ENCODE measurements around the gene SAMD1. TPM values are rescaled to one million over a fixed set of nuclear protein-coding genes. Genes with fewer than 3 reads are reported as not detected.
A peak's percentile ranks its signal among the peaks of the same experiment; 100 is the strongest.

The SAMD1 gene
- total RNA-seq, 2 donors from 2014 or later, result 24.8 to 25.3 TPM

DNA sequence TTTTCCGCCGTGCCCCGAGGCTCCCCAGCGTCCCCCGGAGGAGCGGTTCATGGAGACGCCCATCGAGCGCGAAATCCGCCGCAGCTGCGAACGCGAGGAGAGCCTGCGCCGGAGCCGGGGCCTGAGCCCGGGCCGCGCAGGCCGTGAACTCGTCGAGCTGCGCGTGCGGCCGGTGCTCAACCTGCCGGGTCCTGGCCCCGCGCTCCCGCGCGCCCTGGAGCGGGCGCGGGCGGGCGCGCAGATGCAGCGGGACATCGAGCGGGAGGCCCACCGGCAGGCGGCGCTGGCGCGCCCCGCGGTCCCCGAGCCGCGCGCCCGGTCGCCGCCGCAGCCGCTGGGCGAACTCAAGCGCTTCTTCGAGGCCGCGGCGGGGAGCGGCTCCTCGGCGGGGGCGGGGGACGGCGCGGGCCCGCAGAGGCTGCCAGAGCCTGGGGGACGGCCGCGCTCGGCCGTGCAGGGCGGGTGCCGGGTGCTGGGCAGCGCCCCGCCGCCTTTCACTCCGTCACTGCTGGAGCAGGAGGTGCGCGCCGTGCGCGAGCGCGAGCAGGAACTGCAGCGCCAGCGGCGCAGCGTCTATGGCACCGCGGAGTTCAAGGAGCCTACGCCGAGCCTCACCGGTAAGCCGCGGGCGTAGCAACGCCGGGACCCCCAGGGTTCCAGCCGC is 17.2 kb downstream of the SAMD1 start:
- no peaks in the 10 kb centered on the region for H3K9me3 ChIP-seq (ENCODE audit: control insufficient read depth, low read length, poor library complexity, severe bottlenecking)
- peak overlapping the region; percentile 97 for H3K4me3 Mint-ChIP-seq
- H3K27ac Mint-ChIP-seq, result peak overlapping the region; percentile 95
- H3K27me3 Mint-ChIP-seq, result no peaks in the 10 kb centered on the region
- ATAC-seq (peak; percentile 81), DNase-seq (peak; percentile 70 to 84 (median 72))
- no peaks in the 10 kb centered on the region for H3K36me3 Mint-ChIP-seq (ENCODE audit: low read depth)
- H3K4me1 Mint-ChIP-seq, result peaks cover 16% of the 10 kb centered on the region

DNA sequence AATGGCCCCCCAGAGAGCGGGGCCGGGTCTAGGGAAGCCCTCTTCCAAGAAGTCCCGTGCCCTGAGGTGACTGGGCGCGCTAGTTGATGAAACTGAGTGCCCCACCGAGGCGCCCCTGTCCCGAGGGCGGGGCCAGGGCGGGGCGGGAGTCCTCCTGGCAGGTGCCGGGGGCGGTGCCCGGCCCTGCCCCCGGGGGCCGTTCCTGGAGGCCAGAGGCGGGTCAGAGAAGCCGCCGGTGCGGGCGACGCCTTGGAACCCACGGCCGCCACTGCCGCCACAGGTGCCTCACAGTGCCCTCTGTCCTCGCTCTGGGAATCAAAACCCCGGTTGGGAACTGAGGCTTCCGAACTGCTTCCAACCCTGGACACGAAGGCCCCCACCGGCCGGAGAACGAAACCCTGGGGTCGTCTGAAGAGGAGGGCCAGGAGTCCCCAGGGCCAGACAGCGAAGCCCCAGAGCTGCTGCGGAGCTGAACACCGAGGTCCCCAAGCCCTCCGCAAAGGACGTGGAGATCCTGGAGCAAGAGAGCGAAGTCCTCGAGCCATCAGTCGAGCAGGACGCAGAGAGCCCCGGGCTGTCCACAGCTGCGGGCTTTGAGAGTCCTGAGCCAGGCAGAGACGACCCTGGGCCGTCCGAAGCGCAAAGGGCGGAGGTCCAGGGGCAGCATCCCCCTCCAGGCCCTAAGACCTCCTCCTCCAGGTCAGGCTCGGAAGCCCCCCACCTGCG is 17.9 kb downstream of the SAMD1 start, which contains the start of gene MISP3:
TSS of gene MISP3 (plus strand) at position 252 of the 726 bp plus-strand sequence. CDS start 524 bp downstream, outside the sequence.
- H3K4me3 Mint-ChIP-seq, result peak within 1 kb of the TSS; percentile 97
- peaks cover 16% of the 10 kb centered on the region for H3K4me1 Mint-ChIP-seq
- no peaks in the 10 kb centered on the region for H3K9me3 ChIP-seq (ENCODE audit: control insufficient read depth, low read length, poor library complexity, severe bottlenecking)
- H3K36me3 Mint-ChIP-seq (ENCODE audit: low read depth), result no peaks in the 10 kb centered on the region
- H3K27me3 Mint-ChIP-seq, result no peaks in the 10 kb centered on the region
- H3K27ac Mint-ChIP-seq, result peak within 1 kb of the TSS; percentile 95
- DNase-seq (peak in 2 of 3 donors; percentile 15 to 29), ATAC-seq (no peak)

DNA sequence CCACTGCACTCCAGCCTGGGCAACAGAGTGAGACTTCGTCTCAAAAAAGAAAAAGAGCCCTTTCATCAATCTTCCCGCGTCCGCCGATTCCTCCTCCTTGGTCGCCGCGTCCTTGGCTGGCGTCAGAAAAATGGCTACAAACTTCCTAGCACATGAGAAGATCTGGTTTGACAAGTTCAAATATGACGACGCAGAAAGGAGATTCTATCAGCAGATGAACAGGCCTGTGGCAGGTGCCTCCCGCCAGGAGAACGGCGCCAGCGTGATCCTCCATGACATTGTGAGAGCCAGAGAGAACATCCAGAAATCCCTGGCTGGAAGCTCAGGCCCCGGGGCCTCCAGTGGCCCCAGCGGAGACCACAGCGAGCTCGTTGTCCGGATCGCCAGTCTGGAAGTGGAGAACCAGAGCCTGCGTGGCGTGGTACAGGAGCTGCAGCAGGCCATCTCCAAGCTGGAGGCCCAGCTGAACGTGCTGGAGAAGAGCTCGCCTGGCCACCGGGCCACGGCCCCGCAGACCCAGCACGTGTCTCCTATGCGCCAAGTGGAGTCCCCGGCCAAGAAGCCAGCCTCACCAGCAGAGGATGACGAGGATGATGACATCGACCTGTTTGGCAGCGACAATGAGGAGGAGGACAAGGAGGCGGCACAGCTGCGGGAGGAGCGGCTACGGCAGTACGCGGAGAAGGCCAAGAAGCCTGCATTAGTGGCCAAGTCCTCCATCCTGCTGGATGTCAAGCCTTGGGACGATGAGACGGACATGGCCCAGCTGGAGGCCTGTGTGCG is 20.1 kb downstream of the SAMD1 start:
- DNase-seq (no peak), ATAC-seq (no peak)
- Mint-ChIP-seq H3K27ac (no peak overlapping the region), H3K36me3 (ENCODE audit: low read depth) (no peaks in the 10 kb centered on the region), H3K4me1 (peaks cover 18% of the 10 kb centered on the region), H3K4me3 (peak overlapping the region; percentile 58), H3K27me3 (peaks cover 7% of the 10 kb centered on the region)
- H3K9me3 ChIP-seq (ENCODE audit: control insufficient read depth, low read length, poor library complexity, severe bottlenecking), result no peaks in the 10 kb centered on the region

GRCh38 chr19:14066134-14066533 is 24.4 kb downstream of the SAMD1 start:
- no peak overlapping the region for H3K4me3 Mint-ChIP-seq
- no peaks in the 10 kb centered on the region for H3K36me3 Mint-ChIP-seq (ENCODE audit: low read depth)
- H3K27me3 Mint-ChIP-seq, result peaks cover 11% of the 10 kb centered on the region
- H3K4me1 Mint-ChIP-seq, result peaks cover 4% of the 10 kb centered on the region
- no peaks in the 10 kb centered on the region for H3K9me3 ChIP-seq (ENCODE audit: control insufficient read depth, low read length, poor library complexity, severe bottlenecking)
- no peak for ATAC-seq
- H3K27ac Mint-ChIP-seq, result no peak overlapping the region
- no peak for DNase-seq

DNA sequence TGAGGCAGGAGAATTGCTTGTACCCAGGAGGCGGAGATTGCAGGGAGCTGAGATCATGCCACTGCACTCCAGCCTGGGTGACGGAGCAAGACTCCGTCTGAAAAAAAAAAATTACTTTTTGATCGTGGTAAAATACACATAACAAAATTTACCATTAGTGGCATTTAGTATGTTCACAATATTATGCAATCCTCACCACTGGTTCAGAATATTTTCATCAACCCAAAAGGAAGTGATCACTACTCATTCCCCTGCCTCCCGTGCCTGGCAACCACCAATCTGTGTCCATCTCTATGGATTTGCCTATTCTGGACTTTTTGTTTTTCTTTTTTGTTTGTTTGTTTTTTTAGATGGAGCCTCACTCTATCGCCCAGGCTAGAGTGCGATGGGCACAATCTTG is 27.4 kb downstream of the SAMD1 start:
- no peak for ATAC-seq
- no peaks in the 10 kb centered on the region for H3K9me3 ChIP-seq (ENCODE audit: control insufficient read depth, low read length, poor library complexity, severe bottlenecking)
- H3K27ac Mint-ChIP-seq, result no peak overlapping the region
- no peak for DNase-seq
- H3K36me3 Mint-ChIP-seq (ENCODE audit: low read depth), result no peaks in the 10 kb centered on the region
- H3K27me3 Mint-ChIP-seq, result peaks cover 29% of the 10 kb centered on the region
- no peak overlapping the region for H3K4me3 Mint-ChIP-seq
- peaks cover 14% of the 10 kb centered on the region for H3K4me1 Mint-ChIP-seq

DNA sequence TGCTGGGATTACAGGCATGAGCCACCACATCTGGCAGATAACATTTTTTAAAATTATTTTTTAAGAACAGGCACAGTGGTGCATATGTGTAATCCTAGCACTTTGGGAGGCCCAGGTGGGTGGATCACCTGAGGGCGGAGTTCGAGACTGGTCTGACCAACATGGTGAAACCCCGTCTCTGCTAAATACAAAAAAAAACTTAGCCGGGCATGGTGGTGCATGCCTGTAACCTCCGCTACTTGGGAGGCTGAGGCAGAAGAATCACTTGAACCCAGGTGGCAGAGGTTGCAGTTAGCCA is 28.0 kb downstream of the SAMD1 start:
- DNase-seq (no peak), ATAC-seq (no peak)
- Mint-ChIP-seq H3K27me3 (peaks cover 32% of the 10 kb centered on the region), H3K27ac (no peak overlapping the region), H3K4me3 (no peak overlapping the region), H3K4me1 (peaks cover 19% of the 10 kb centered on the region), H3K36me3 (ENCODE audit: low read depth) (no peaks in the 10 kb centered on the region)
- no peaks in the 10 kb centered on the region for H3K9me3 ChIP-seq (ENCODE audit: control insufficient read depth, low read length, poor library complexity, severe bottlenecking)

DNA sequence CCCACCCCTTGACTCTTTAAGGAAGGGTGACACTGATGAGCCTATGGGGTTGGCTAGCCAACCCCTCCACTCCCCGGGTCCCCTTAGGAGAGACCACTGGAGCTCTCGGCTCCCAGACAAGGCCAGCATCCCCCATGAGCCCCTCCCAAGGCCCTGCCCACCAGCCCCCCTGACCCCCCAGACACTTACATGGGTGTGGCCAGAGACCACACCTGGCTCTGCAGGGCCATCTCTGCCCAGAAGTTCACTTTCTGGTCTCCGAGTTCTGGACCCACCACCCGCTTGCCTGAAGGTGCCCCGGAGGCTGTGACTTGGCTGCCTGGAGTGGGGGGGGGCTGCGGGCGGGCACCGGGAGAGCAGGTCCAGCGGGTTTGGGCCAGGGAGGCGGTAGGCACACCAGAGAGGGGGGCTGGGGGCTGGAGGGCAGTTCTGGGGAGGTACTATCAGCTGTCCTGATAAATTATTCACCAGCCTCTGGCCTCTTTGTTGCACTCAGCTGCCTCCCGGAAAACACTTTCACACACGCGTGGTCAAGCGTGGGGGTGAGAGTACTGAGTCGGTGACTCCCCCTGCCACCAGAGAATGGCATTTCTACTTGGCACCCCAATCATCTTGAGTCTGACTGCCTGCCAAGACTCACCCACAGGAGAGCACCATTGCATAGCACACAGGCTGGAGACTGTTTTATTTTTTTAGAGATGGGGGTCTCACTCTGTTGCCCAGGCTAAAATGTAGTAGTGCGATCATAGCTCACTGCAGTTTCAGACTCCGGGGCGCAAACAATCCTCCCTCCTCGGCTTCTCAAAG is 28.6 kb downstream of the SAMD1 start, which contains the start of gene PALM3:
TSS of gene PALM3 (minus strand) at position 326 of the 807 bp plus-strand sequence. CDS start at position 230, 96 bp downstream.
- Mint-ChIP-seq H3K36me3 (ENCODE audit: low read depth) (no peaks in the 10 kb centered on the region), H3K4me3 (no peak within 1 kb of the TSS), H3K27me3 (peaks cover 32% of the 10 kb centered on the region), H3K4me1 (peaks cover 19% of the 10 kb centered on the region), H3K27ac (no peak within 1 kb of the TSS)
- DNase-seq (no peak), ATAC-seq (no peak)
- no peaks in the 10 kb centered on the region for H3K9me3 ChIP-seq (ENCODE audit: control insufficient read depth, low read length, poor library complexity, severe bottlenecking)

- H3K9me3 ChIP-seq (ENCODE audit: control insufficient read depth, low read length, poor library complexity, severe bottlenecking), result no peaks in the 10 kb centered on the region
- ATAC-seq (no peak), DNase-seq (no peak)
- Mint-ChIP-seq H3K36me3 (ENCODE audit: low read depth) (no peaks in the 10 kb centered on the region), H3K27ac (no peak overlapping the region), H3K4me3 (no peak overlapping the region), H3K27me3 (peaks cover 26% of the 10 kb centered on the region), H3K4me1 (peaks cover 17% of the 10 kb centered on the region)
Observed at GRCh38 chr19:14061081-14061749, 29.3 kb downstream of the SAMD1 start.

- Mint-ChIP-seq H3K27ac (no peak overlapping the region), H3K27me3 (peaks cover 26% of the 10 kb centered on the region), H3K4me3 (peak overlapping the region; percentile 39), H3K36me3 (ENCODE audit: low read depth) (no peaks in the 10 kb centered on the region), H3K4me1 (peaks cover 18% of the 10 kb centered on the region)
- ATAC-seq, result no peak
- DNase-seq, result no peak
- H3K9me3 ChIP-seq (ENCODE audit: control insufficient read depth, low read length, poor library complexity, severe bottlenecking), result no peaks in the 10 kb centered on the region
Observed at GRCh38 chr19:14059652-14060155, 30.8 kb downstream of the SAMD1 start.

DNA sequence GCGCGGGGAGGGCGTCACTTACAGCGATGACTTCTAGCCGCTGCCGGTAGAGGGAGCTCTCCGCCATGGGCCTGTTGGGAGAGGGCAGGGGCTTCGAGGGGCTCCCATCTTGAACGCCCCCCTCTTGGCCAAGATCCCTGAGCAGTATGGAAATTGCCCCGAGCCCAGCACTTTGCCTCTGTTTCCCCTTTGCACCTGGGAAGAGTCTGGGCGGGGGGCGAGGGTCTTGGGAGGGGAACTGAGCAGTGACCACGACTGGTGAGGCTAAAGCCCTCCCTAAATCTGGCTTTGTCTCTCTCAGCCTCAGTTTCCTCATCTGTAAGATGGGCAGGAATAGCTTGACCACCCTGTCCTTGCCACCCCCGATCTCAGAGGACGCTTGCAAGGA is 31.5 kb downstream of the SAMD1 start:
- Mint-ChIP-seq H3K4me3 (peak overlapping the region; percentile 85), H3K27ac (peak overlapping the region; percentile 86), H3K4me1 (peaks cover 22% of the 10 kb centered on the region), H3K36me3 (ENCODE audit: low read depth) (peaks cover 2% of the 10 kb centered on the region), H3K27me3 (peaks cover 26% of the 10 kb centered on the region)
- ATAC-seq (peak; percentile 50), DNase-seq (peak; percentile 32 to 46 (median 43))
- no peaks in the 10 kb centered on the region for H3K9me3 ChIP-seq (ENCODE audit: control insufficient read depth, low read length, poor library complexity, severe bottlenecking)

DNA sequence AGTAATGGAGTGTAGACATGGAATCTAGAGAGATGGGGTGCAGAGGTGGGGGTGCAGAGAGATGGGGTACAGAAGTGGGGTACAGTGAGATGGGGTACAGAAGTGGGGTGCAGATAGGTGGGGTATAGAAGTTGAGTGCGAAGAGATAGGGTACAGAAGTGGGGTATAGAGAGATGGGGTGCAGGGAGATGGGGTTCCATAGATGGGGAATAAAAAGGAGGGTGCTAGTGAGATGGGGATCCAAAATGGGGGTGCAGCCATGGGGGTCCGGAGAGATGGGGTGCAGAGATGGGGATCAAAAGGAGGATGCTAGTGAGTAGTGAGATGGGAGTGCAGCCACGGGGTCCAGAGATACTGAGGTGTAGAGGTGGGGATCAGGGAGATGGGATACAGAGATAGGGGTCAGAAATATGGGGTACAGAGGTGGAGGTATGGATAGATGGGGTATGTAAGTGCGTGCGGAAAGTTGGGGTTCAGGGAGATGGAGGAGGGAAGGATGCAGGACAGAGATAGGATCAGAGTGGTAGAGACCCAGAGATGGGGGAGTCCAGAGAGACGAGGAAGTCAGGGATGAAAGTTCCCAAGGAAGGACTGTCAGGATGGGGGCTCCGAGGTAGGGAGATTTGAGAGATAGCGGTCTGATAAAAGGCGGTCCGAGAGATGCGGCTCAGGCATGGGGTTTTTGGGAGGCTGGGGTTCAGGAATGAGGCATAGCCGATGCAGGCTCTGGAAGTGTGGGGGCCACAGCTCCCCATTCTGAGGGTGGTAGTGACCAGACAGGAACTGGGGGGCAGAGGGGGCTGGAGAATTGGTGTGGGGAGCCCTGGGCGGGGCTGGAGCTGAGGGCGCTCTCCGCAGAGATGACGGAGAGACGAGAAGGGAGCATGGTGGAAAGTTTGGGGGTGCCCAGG is 32.1 kb downstream of the SAMD1 start:
- H3K9me3 ChIP-seq (ENCODE audit: control insufficient read depth, low read length, poor library complexity, severe bottlenecking), result no peaks in the 10 kb centered on the region
- H3K4me1 Mint-ChIP-seq, result peaks cover 26% of the 10 kb centered on the region
- DNase-seq (no peak), ATAC-seq (no peak)
- peak overlapping the region; percentile 85 for H3K4me3 Mint-ChIP-seq
- H3K27ac Mint-ChIP-seq, result peak overlapping the region; percentile 86
- peaks cover 26% of the 10 kb centered on the region for H3K27me3 Mint-ChIP-seq
- peaks cover 2% of the 10 kb centered on the region for H3K36me3 Mint-ChIP-seq (ENCODE audit: low read depth)
